Fibroblast of pulmonary artery (primary cell): Measurements from ENCODE around the gene LCNL1.

Experiments used
- DNase-seq: peaks from one replicate; pipeline ENCODE4 v3.0.0-alpha.2; 2010; ENCODE audit warnings: low read depth
- H3K4me3 ChIP-seq: replicated peaks from 2 replicates; pipeline ENCODE4 v1.5.1; 2011; ENCODE audit warnings: low read depth, mild to moderate bottlenecking, control low read depth, low read length, moderate library complexity
- CTCF ChIP-seq: IDR thresholded peaks from 2 replicates; pipeline ENCODE4 v1.5.1; 2011; ENCODE audit warnings: mild to moderate bottlenecking, control low read depth, low read length, inconsistent platforms; ENCODE audit errors: missing control alignments

LCNL1 gene

GRCh38 chr9:136977649-136978072 lies 5.1 kb upstream of the LCNL1 start:
- no peak for TF ChIP-seq CTCF
- peak overlapping the region; percentile 57 for H3K4me3 ChIP-seq
- no peak for DNase-seq

- TF ChIP-seq CTCF: no peak
- peak overlapping the region; percentile 57 for H3K4me3 ChIP-seq
- peak; percentile 61 for DNase-seq
Observed at GRCh38 chr9:136978073-136978864, 4.5 kb upstream of the LCNL1 start.

GRCh38 chr9:136978865-136979544 lies 3.8 kb upstream of the LCNL1 start:
- no peak for TF ChIP-seq CTCF
- no peak overlapping the region for H3K4me3 ChIP-seq
- DNase-seq: no peak

- no peak for DNase-seq
- no peak overlapping the region for H3K4me3 ChIP-seq
- no peak for TF ChIP-seq CTCF
Observed at GRCh38 chr9:136979769-136980587, 2.8 kb upstream of the LCNL1 start.

GRCh38 chr9:136980669-136981478 lies 1.9 kb upstream of the LCNL1 start:
- TF ChIP-seq CTCF: no peak
- DNase-seq: no peak
- H3K4me3 ChIP-seq: no peak overlapping the region

- H3K4me3 ChIP-seq: no peak overlapping the region
- peak; percentile 33 for DNase-seq
- TF ChIP-seq CTCF: no peak
Observed at GRCh38 chr9:136981588-136982231, 1.1 kb upstream of the LCNL1 start.
